ENCODE data around the gene PTPRM. TPM values are rescaled to one million over a fixed set of nuclear protein-coding genes. Genes with fewer than 3 reads are reported as not detected.

PTPRM gene
- polyA plus RNA-seq, 1 donor from 2014 or later, result 126 TPM

- no peak overlapping the region for H3K9ac ChIP-seq (ENCODE audit: low read length)
- no peak overlapping the region for H3K4me3 ChIP-seq (ENCODE audit: low read length)
- H4K20me1 ChIP-seq (ENCODE audit: insufficient read depth), result no peaks in the 10 kb centered on the region
- TF ChIP-seq TAF1 (IDR thresholded peaks at IDR 0.05; ENCODE audit: low read depth), result no peak
- no peak for TF ChIP-seq RAD21 (conservative IDR thresholded peaks at IDR 0.05)
- TF ChIP-seq REST (IDR thresholded peaks at IDR 0.05; ENCODE audit: borderline replicate concordance), result no peak
- no peak for TF ChIP-seq POLR2AphosphoS5 (IDR thresholded peaks at IDR 0.05)
- no peak for TF ChIP-seq MXI1 (conservative IDR thresholded peaks at IDR 0.05; ENCODE audit: poor library complexity, severe bottlenecking)
- no peak for TF ChIP-seq EZH2 (IDR thresholded peaks at IDR 0.05; ENCODE audit: borderline replicate concordance, insufficient read depth, low read length, poor library complexity, severe bottlenecking)
- H3K79me2 ChIP-seq (replicated peaks; ENCODE audit: insufficient read depth, low read length), result no peaks in the 10 kb centered on the region
- no peak overlapping the region for H2AFZ ChIP-seq (ENCODE audit: low read depth, low read length)
- H3K9me2 ChIP-seq (ENCODE audit: insufficient read depth, low read length), result no peaks in the 10 kb centered on the region
- no peaks in the 10 kb centered on the region for H3K27me3 ChIP-seq (ENCODE audit: insufficient read depth, low read depth, low read length)
- no peak overlapping the region for H3K27ac ChIP-seq (ENCODE audit: low read length)
- H3K9me3 ChIP-seq (ENCODE audit: low read length), result no peaks in the 10 kb centered on the region
- H3K36me3 ChIP-seq (ENCODE audit: insufficient read depth, low read length), result no peaks in the 10 kb centered on the region
- no peak overlapping the region for H3K4me2 ChIP-seq (ENCODE audit: low read length)
- H3F3A ChIP-seq (ENCODE audit: insufficient read depth, low read length, poor library complexity, severe bottlenecking), result no peaks in the 10 kb centered on the region
These were observed 59.2 kb downstream of the PTPRM start for GRCh38 chr18:7626175-7626921.

- Histone ChIP-seq H3K9ac (ENCODE audit: low read length) (no peak overlapping the region), H4K20me1 (ENCODE audit: insufficient read depth) (no peaks in the 10 kb centered on the region), H3K36me3 (ENCODE audit: insufficient read depth, low read length) (no peaks in the 10 kb centered on the region), H3K79me2 (replicated peaks; ENCODE audit: insufficient read depth, low read length) (no peaks in the 10 kb centered on the region), H2AFZ (ENCODE audit: low read depth, low read length) (no peak overlapping the region), H3K9me3 (ENCODE audit: low read length) (no peaks in the 10 kb centered on the region), H3K9me2 (ENCODE audit: insufficient read depth, low read length) (no peaks in the 10 kb centered on the region), H3K27me3 (ENCODE audit: insufficient read depth, low read depth, low read length) (no peaks in the 10 kb centered on the region), H3K4me2 (ENCODE audit: low read length) (no peak overlapping the region), H3F3A (ENCODE audit: insufficient read depth, low read length, poor library complexity, severe bottlenecking) (no peaks in the 10 kb centered on the region), H3K27ac (ENCODE audit: low read length) (no peak overlapping the region), H3K4me3 (ENCODE audit: low read length) (no peak overlapping the region)
- TF ChIP-seq REST (IDR thresholded peaks at IDR 0.05; ENCODE audit: borderline replicate concordance), result no peak
- TF ChIP-seq TAF1 (IDR thresholded peaks at IDR 0.05; ENCODE audit: low read depth), result no peak
- no peak for TF ChIP-seq SMC3 (conservative IDR thresholded peaks at IDR 0.05; ENCODE audit: poor library complexity)
- TF ChIP-seq EP300 (conservative IDR thresholded peaks at IDR 0.05; ENCODE audit: poor library complexity, severe bottlenecking), result no peak
These were observed 59.9 kb downstream of the PTPRM start for GRCh38 chr18:7626922-7627440.
